HG03139 (cell line): Measurements from ENCODE around the gene COL9A1.

Source experiments
- ATAC-seq: cut with Tn5 transposase; IDR thresholded peaks from one replicate; pipeline ENCODE4 v1.9.1; 2021; ENCODE audit not compliant: unreplicated experiment

Gene COL9A1

GRCh38 chr6:70234561-70235236 lies 68.2 kb downstream of the COL9A1 start:
- ATAC-seq: no peak

- no peak for ATAC-seq
Measured at GRCh38 chr6:70231311-70231710, 71.6 kb downstream of the COL9A1 start.

DNA sequence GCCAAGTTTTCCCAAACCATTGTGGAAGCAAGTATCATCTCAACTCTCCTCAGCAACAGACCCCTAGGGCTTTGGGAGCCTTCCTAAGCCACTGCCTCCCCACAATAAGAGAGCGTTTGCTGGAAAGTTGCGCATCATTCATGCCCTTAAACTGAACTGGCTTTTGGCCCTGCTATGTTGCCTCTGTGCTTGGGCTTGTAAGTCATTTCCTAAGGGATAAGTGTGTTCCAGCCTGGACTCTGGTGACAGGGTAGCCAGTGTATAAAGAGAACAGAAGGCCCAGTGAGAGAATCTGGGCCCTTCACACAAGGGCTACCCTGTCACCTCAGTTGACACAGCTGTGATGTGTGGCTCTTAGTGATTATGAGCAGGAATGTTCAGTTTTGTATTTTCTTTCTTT lies 77.8 kb downstream of the COL9A1 start:
- no peak for ATAC-seq

DNA sequence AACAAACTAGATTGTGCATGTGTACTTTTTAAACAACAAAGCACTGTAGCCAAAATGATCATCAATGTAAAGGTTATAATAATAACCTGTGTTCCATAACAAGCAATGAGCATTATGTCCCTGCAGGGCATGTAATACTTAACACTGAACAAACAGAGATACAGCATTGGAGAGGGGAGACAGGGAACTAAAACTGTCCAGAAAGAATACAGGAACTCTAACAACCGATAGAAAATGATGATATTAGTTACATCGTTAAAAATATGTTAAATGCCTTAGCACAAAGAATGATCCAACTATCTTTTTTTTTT lies 80.5 kb downstream of the COL9A1 start:
- no peak for ATAC-seq

DNA sequence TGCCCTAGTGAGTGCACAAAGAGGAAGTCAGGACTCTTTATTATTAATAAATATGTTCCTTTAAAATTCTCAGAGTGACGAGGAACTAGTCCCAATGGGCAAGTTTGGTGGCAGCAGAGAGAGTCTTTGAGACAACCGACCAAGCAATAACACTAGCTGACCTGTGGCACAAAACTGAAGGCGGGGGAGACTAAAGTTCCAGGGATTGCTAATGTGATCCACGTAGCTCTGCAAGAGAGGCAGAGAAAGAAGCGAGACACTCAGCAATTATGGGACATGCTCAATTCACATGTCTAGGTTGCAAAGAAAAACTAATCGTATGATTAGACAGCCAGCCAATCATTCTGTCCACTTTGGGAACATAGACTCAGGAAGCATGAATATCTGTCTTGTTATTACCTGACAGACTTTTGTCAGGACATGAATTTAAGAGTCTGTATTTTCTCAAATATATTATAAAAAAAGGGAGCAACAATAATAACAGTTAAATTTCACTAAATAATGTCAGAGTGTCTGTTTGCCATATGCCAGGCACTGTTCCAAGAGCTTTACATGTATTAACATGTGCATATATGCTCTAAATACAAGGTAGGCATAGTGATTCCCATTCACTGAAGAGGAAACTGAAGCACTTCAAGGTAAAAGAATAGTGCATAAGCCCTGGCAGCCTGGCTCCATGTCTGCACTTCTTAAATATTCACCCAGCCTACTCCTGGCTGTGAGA lies 81.0 kb downstream of the COL9A1 start:
- ATAC-seq: no peak

DNA sequence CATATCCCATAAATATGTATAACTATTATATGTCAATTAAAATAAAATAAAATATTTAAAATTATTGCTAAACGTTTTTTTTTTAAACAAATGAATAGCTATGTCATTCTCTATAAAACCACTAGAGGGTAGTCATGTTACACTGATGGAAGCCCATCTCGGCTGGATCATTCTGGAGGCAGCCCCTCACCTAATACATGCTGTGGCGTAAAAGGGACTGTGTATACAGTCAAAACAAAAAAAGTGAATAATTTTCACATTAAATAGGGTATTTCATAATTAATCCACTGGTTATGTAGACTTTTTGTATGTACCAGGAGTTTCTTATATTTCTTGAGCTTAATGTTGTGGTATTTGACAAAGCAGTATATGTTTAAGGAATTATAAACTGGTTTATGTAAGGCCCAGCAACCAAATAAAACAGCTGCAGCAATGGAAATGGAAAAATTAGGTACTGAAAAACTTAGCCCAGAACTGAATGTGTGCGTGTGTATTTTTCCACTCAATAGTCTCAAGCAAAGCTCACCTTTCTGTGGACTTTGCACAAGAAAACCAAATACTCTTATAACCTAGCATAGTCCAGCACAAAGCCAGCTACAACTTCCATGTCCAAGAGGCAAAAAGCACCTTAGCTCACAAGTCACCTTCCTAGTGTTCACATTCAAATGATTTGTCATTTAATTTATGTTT lies 81.7 kb downstream of the COL9A1 start:
- ATAC-seq: peak; percentile 59

- ATAC-seq: no peak
Measured at GRCh38 chr6:70219943-70220613, 82.8 kb downstream of the COL9A1 start.

DNA sequence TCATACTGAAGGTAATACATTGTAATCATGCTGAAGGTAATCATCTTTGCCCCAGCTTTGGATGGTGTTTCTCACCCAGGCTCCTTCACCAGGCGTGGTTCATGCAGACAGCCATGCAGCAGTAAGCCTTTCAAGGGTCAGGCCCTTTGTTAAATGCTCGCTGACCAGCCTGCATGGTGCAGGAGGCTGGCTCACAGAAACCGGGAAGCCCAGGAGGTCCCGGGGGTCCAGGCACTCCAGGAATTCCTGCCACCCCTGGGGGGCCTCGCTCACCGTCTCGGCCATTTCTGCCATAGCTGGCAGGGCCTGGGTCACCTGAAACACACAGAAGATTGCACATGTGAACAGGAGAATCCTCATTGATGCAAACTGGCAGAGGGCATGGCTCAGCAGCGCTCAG lies 86.1 kb downstream of the COL9A1 start:
- no peak for ATAC-seq

DNA sequence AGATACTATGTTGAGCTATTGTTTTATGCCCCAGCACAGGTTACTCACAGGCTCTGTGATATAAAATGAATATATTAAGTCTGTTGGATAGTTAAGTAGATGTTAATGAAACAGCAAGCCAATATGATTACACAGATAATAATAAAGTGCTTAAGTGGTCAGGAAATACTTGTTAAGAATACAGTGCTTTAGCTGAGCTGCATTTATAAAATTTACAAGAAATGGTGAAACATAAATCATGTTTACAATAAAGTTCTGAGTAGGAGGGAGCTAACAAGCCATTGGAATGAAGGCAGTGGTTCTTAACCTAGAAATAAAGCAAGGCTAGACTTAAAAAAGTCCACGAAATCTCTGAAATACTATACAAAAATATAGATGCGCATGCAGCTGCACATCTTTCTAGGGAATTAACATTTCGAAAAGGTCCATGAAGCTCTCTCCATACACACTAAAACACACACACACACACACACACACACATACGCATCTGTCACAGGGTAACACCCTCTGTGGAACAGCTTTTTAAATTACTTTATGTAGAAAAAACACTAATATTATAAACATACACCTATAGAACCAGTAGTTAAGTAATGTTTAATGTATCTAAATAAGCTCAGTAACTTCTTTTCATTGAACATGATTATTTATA lies 87.3 kb downstream of the COL9A1 start:
- no peak for ATAC-seq

DNA sequence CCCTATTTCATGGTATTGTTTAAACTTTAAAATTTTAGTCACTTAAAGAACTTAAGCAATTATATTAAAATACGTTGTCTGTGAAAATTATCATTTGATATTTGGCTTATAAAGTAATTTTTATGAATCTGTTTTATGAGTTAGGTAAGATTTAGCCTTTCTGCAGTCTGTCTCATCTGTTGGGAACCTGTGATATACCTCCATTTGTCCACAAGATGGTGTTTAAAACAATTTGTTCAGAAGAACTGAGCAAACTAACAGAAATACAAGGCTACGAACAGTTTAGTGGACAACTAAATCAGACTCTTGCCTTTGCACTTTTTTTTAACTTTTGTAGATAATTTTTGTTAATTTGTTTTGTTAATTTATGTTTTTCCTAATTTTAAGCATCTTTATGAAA lies 92.4 kb downstream of the COL9A1 start:
- no peak for ATAC-seq

DNA sequence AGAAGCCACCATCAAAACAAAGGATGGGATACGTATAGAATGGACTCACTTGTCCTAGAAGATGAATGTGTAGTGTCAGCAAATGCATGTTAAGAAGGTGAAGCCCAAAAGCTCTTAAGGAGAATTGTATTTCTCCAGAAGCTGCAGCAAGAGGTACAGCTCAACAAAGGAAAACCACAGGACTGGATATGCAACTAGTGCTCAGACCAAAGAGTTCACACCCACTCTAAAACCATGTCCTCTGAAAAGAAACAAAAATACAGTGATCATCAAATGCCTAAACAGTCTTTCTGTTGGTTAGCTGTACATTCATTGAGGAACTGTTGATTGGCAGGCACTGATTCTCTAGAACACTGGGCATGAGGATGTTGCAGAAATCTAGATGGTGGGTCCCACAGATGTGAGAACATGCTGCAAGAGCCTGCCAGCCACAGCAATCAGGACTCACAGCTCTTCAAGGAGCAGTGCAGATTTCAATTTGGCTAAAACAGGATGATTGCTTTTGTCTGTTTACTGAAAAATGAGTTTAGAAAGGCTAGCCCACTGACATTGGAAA lies 94.6 kb downstream of the COL9A1 start:
- ATAC-seq: no peak

DNA sequence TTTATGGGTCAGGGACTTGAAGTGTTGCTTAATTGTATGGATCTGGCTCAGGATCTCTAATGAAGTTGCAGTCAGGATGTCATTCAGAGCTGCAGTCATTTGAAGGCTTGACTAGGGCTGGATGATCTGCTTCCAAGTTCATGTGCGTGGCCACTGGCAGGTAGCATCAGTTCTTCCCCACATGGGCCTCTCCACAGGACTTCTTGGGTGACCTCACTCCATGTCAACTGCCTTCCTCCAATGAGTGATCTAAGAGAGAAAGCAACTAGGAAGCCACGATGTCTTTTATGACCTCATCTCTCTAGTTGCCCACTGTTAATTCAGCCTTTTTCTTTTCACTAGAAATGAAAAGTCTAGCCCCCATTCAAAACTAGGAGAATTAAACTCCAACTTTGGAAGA lies 104.1 kb downstream of the COL9A1 start:
- no peak for ATAC-seq

- no peak for ATAC-seq
Measured at GRCh38 chr6:70196531-70196930, 106.4 kb downstream of the COL9A1 start.

DNA sequence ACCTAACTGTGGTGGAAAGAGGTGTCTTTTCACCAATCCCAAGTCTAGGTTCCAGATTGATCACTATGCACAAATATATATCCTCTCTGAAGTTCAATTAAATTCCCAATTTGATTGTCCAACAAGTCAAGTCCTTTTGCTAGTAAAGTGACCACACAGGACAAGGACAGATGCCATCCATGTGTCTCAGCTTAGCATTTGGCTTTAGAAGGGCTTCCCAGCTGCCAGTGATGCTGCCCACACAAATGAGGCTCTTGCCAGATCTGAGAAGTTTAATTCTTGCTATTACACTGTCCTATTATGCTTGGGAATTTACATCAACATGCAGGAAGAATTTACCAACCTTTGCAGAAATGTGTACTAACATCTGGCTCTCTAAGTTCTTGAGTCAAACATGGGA lies 108.5 kb downstream of the COL9A1 start:
- no peak for ATAC-seq

- no peak for ATAC-seq
Measured at GRCh38 chr6:70188202-70188601, 114.7 kb downstream of the COL9A1 start.

DNA sequence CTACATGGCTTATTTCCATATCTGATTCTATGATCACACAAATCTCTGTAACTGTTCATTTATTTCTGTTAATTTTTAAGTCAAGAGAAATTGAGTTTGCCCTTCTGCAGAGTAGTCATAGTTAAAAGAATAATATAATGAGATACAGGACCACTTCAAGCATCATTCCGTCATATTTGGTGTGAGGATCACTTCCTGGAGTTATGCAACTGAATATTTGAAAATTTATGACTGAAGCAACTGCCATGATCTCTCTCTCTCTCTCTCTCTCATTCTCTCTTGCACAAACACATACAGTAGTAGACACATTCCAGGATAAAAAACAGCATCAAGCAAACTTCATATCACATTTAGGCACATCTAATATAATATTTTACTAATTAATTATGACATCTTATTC lies 116.4 kb downstream of the COL9A1 start:
- no peak for ATAC-seq

DNA sequence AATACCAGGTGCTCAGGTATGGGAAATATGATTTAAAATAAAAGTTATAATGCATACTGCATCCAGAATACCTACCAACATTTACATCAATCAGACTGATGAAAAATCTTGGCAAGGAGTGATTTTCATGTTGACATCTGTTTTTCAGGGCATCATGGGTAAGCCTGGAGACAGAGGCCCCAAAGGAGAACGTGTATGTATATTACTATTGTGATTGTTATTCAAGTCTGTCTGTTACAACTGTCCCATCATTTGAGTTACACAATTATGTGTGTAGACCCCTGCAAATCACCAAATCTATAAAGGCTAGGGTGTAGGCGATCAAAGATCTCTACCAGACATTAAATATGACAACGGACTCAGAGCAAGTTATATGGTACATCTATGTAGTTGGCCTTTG lies 118.2 kb downstream of the COL9A1 start:
- no peak for ATAC-seq

DNA sequence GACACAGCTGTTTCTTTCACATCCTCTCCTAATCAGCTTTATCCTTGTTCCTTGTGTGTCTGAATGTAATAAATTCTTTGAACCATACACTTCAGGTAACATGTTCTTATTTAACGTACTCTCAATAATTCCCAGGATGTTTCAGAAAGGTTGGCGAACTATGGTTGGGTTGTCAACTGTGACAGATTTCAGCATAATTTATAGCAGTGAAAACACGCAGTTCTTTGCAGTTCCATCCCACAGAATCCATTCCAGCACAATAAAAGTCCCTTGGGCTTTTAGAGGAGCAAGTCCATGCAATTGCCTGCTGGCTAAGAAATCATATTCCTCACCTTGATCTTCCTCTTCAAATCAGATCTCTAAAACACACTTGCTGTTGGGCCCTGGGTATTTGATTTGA lies 119.3 kb downstream of the COL9A1 start:
- no peak for ATAC-seq

- peak; percentile 65 for ATAC-seq
Measured at GRCh38 chr6:70180901-70181599, 121.8 kb downstream of the COL9A1 start.

DNA sequence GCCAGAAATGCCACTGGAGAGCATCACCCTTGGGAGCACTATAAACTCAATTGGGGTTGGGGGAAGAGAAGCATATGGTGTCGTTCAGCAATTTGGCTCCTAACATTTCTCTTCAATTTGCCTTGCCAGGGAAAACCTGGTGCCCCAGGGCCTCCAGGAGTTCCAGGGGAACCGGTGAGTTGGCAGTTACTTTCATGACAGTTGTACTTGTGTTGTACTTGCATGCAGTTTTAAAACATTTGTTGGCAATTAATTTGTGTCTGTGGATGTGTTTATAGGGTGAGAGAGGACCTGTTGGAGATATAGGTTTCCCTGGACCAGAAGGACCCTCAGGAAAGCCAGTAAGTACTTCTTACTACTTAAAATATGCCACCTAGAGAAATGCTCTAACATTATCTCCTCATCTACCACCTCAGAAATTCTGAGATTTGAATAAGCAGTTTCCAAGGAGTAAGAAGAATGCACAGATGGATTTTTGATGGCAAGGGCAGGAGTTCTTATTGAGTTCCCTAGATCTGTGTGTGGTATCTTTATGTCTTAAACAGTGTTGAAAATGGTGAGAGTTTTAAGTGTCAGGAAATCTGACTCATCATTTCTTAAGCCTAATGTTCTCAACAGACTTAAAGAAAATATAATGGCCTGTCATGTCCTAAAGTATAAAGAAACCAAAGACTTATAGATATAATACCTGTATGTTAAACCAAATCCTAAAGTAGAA lies 122.5 kb downstream of the COL9A1 start:
- ATAC-seq: no peak
